BE2C (cell line): ENCODE results near the gene RPS17.

Experiments
- DNase-seq: peaks from one replicate; pipeline ENCODE4 v3.0.0-alpha.2; 2020
- H3K27me3 ChIP-seq: fragments of 250-450 bp; sonication (Bioruptor Pico); 2 replicates; pipeline ENCODE4 v1.5.1; 2020; ENCODE audit warnings: mild to moderate bottlenecking
- H3K36me3 ChIP-seq: fragments of 250-450 bp; sonication (Bioruptor Pico); 2 replicates; pipeline ENCODE4 v1.5.1; 2020; ENCODE audit warnings: mild to moderate bottlenecking
- H3K4me1 ChIP-seq: fragments of 250-450 bp; sonication (Bioruptor Pico); 2 replicates; pipeline ENCODE4 v1.5.1; 2020
- H3K4me3 ChIP-seq: 2 replicates; pipeline ENCODE4 v1.5.1; 2011; ENCODE audit warnings: low read depth, low read length
- H3K9me3 ChIP-seq: fragments of 250-450 bp; sonication (Bioruptor Pico); 2 replicates; pipeline ENCODE4 v1.5.1; 2020
- CTCF ChIP-seq: IDR thresholded peaks from 2 replicates; pipeline ENCODE4 v1.5.1; 2012; ENCODE audit warnings: mild to moderate bottlenecking, low read depth, low read length

RPS17 gene

GRCh38 chr15:82552861-82553260 is 12.6 kb upstream of the RPS17 start:
- no peak for TF ChIP-seq CTCF
- no peaks in the 10 kb centered on the region for H3K9me3 ChIP-seq
- no peak for DNase-seq
- no peaks in the 10 kb centered on the region for H3K36me3 ChIP-seq
- no peaks in the 10 kb centered on the region for H3K4me1 ChIP-seq
- H3K27me3 ChIP-seq: no peaks in the 10 kb centered on the region
- H3K4me3 ChIP-seq: no peak overlapping the region

GRCh38 chr15:82551646-82552247 is 11.5 kb upstream of the RPS17 start:
- DNase-seq: no peak
- Histone ChIP-seq H3K4me3 (no peak overlapping the region), H3K27me3 (no peaks in the 10 kb centered on the region), H3K4me1 (no peaks in the 10 kb centered on the region), H3K9me3 (no peaks in the 10 kb centered on the region), H3K36me3 (no peaks in the 10 kb centered on the region)
- TF ChIP-seq CTCF: no peak

- Histone ChIP-seq H3K4me1 (no peaks in the 10 kb centered on the region), H3K36me3 (no peaks in the 10 kb centered on the region), H3K9me3 (no peaks in the 10 kb centered on the region), H3K27me3 (no peaks in the 10 kb centered on the region), H3K4me3 (no peak overlapping the region)
- no peak for DNase-seq
- no peak for TF ChIP-seq CTCF
Observed at GRCh38 chr15:82549199-82549665, 9.0 kb upstream of the RPS17 start.

- Histone ChIP-seq H3K4me3 (no peak overlapping the region), H3K9me3 (no peaks in the 10 kb centered on the region), H3K27me3 (no peaks in the 10 kb centered on the region), H3K36me3 (no peaks in the 10 kb centered on the region), H3K4me1 (no peaks in the 10 kb centered on the region)
- no peak for DNase-seq
- TF ChIP-seq CTCF: no peak
Observed at GRCh38 chr15:82548700-82549099, 8.4 kb upstream of the RPS17 start.

GRCh38 chr15:82545478-82545877 is 5.2 kb upstream of the RPS17 start:
- TF ChIP-seq CTCF: no peak
- H3K9me3 ChIP-seq: no peaks in the 10 kb centered on the region
- H3K4me1 ChIP-seq: no peaks in the 10 kb centered on the region
- DNase-seq: no peak
- H3K36me3 ChIP-seq: no peaks in the 10 kb centered on the region
- no peaks in the 10 kb centered on the region for H3K27me3 ChIP-seq
- H3K4me3 ChIP-seq: no peak overlapping the region

- Histone ChIP-seq H3K36me3 (peaks cover under 1% of the 10 kb centered on the region; the same call in 1 of the 2 replicates), H3K27me3 (no peaks in the 10 kb centered on the region), H3K4me1 (no peaks in the 10 kb centered on the region), H3K9me3 (no peaks in the 10 kb centered on the region), H3K4me3 (no peak overlapping the region)
- no peak for TF ChIP-seq CTCF
- no peak for DNase-seq
Observed at GRCh38 chr15:82545002-82545401, 4.7 kb upstream of the RPS17 start.
